Skeletal muscle tissue (tissue), 4 donors: ENCODE data around the gene MGAT4A. TPM values are rescaled to one million over a fixed set of nuclear protein-coding genes. Genes with fewer than 3 reads are reported as not detected.
"Not testable (repeated sequence)": the region's sequence is repeated elsewhere in the genome, so short reads cannot be mapped to it uniquely, and the experiment has no call there.

Source experiments
- H3K27ac ChIP-seq: one replicate; pipeline ENCODE4 v1.7.0; 2013; ENCODE audit warnings: mild to moderate bottlenecking, low read depth, low read length, inconsistent platforms
- H3K27me3 ChIP-seq, 3 donors: one replicate each; pipeline ENCODE4 v1.7.0; 2013; ENCODE audit warnings: low read length in 3 of 3; ENCODE audit not compliant: control insufficient read depth in 3 of 3, insufficient read depth in 3 of 3
- H3K36me3 ChIP-seq, 3 donors: one replicate each; pipeline ENCODE4 v1.7.0; 2013; ENCODE audit warnings: low read length in 3 of 3; ENCODE audit not compliant: control insufficient read depth in 3 of 3, insufficient read depth in 3 of 3
- H3K4me1 ChIP-seq, 3 donors: one replicate each; pipeline ENCODE4 v1.7.0; 2013; ENCODE audit warnings: low read length in 3 of 3, mild to moderate bottlenecking in 3 of 3; ENCODE audit not compliant: control insufficient read depth in 3 of 3, insufficient read depth in 3 of 3
- H3K4me3 ChIP-seq, 3 donors: one replicate each; pipeline ENCODE4 v1.7.0; 2013; ENCODE audit warnings: low read length in 3 of 3
- H3K9ac ChIP-seq, 3 donors: one replicate each; pipeline ENCODE4 v1.7.0; 2013; ENCODE audit warnings: low read length in 3 of 3, mild to moderate bottlenecking in 3 of 3, moderate library complexity in 2 of 3, low read depth in 1 of 3
- H3K9me3 ChIP-seq, 3 donors: one replicate each; pipeline ENCODE4 v1.7.0; 2013; ENCODE audit warnings: low read length in 3 of 3; ENCODE audit not compliant: control insufficient read depth in 3 of 3
- total RNA-seq: library from RNA; depleted of rRNA; stranded (reverse); fragments of >200 nt; gene quantifications from one replicate; pipeline ENCODE4 v1.2.3, GENCODE V29; 2014
- donor health status: Osteomylitis.

The MGAT4A gene
- total RNA-seq, 1 donor from 2014 or later: 6.3 TPM

DNA sequence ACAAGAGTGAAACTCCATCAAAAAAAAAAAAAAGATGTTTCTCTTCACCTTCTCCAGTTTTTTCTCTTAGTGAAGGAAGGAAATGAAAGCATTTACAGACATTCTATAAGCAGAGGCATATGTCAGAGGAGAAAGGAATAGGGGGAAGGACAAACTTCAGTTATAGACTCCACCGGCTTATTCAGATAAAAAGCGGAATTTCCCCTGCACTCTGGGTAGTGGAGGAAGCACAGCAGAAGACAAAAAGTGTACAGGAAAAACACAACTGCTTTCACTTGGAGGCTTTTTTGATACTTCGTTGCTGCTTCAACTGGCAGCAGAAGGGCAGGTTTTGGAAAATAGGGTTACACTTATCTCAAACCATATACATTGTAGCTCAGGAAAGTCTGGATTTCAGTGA lies 3.2 kb upstream of the MGAT4A start:
- Histone ChIP-seq H3K36me3 (no peaks in the 10 kb centered on the region), H3K9me3 (no peaks in the 10 kb centered on the region), H3K4me1 (peaks cover 5 to 13% (median 7%) of the 10 kb centered on the region in 3 donors), H3K27ac (no peak overlapping the region), H3K27me3 (no peaks in the 10 kb centered on the region), H3K4me3 (no peak overlapping the region), H3K9ac (no peak overlapping the region)

DNA sequence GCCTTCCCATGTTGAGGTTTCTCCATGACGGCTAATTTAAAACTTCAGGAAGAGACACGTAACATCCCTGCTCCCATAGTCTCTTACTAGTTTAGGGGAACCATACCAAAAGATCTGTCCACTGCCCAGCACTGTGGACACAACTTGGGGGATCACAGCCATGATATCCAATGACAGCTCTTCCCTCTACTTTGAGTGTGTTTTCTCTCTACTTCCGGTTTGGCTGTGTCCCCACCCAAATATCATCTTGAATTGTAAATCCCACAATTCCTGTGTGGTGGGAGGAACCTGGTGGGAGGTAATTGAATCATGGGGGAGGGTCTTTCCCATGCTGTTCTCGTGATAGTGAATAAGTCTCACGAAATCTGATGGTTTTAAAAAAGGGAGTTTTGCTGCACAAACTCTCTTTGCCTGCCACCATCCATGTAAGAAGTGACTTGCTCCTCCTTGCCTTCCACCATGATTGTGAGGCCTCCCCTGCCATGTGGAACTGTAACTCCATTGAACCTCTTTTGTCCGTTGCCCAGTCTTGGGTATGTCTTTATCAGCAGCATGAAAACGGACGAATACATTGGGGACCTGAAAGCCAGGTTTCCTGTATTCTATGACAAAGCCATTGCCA lies 1.6 kb upstream of the MGAT4A start:
- Histone ChIP-seq H3K27me3 (no peaks in the 10 kb centered on the region), H3K4me3 (peak overlapping the region in 1 of 3 donors; percentile 83), H3K9me3 (no peaks in the 10 kb centered on the region), H3K9ac (no peak overlapping the region), H3K4me1 (peaks cover 5 to 13% (median 7%) of the 10 kb centered on the region in 3 donors), H3K36me3 (no peaks in the 10 kb centered on the region), H3K27ac (no peak overlapping the region)

DNA sequence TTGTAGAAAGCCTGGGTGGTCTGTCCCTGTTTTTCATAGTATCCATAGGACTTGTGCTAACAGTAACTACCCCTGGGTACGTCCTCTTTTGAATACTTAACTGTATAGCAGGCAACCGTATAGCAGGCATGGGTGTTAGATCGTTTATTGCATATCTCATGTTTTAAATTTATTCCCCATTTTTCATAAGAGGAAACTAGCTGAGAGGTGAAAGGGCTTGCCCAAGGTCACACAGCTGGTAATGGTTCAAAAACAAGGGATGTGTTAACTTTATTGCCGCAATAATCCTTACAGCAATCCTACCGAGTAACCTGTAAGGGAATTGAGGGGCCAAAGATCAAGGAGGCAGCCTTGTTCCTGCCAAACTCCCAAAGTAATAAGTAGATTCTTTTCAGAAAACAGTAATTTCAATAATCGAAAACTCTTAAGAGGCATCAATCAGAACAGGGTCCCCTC lies 990 bp upstream of the MGAT4A start:
- H3K4me3 ChIP-seq: peak overlapping the region; percentile 78 to 83 (median 82)
- peak overlapping the region; percentile 77 to 88 (median 85) for H3K9ac ChIP-seq
- H3K9me3 ChIP-seq: no peaks in the 10 kb centered on the region
- no peaks in the 10 kb centered on the region for H3K36me3 ChIP-seq
- H3K27me3 ChIP-seq: no peaks in the 10 kb centered on the region
- H3K27ac ChIP-seq: peak overlapping the region; percentile 62
- peaks cover 5 to 13% (median 7%) of the 10 kb centered on the region in 3 donors for H3K4me1 ChIP-seq

DNA sequence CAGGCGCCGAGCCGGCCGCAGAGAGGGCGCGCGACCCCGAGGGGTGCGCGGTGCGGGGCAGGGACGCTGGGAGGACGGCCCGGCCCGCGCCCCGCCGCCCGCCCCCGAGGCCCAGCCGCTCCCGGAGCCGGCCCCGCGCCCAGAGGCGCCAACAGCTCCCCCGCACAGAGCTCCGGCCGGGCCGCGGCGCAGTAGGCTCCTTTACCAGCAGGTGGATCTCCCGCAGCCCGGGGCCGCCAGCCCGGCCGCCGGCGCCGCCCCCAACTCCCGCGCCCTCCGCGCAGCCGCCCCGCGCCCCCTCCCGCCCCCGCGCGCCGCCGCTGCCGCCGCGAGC lies 258 bp downstream of the MGAT4A start:
- Histone ChIP-seq H3K4me1 (peaks cover 5 to 18% (median 7%) of the 10 kb centered on the region in 3 donors), H3K36me3 (no peaks in the 10 kb centered on the region), H3K27ac (peak overlapping the region; percentile 36), H3K9me3 (no peaks in the 10 kb centered on the region), H3K4me3 (peak overlapping the region; percentile 63 to 78 (median 75)), H3K9ac (peak overlapping the region in 1 of 3 donors; percentile 79), H3K27me3 (no peaks in the 10 kb centered on the region)

DNA sequence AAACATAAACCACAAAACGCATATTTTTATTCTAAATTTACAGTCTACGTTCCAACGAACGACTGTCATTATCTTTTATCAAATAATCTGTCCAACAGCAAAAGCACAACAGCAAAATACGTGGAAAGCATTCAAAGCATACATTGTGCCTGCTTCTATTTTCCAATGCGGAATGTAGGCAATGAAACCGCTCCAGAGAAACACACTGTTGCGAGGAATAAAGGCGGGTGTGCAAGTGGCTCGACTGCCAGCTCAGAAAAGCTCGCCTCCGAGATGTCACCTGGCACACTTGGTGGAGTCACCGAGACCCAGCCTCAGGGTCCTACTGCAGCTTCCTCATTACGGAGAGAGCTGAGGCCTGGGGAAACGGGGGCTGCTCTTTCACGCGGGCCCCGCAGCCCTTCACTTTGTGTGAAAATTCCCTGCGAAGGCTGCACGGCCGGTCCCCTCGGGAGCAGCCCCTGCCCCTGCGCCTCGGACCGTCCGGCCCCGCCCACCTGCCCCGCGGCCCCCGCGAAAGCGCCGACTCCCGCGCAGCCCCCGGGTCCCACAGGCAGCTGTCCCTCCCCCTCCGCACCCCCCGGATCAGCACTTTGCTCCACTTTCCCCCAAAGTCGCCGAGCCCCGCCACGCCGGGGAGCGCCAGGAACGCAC lies 752 bp downstream of the MGAT4A start:
- peak overlapping the region; percentile 36 for H3K27ac ChIP-seq

DNA sequence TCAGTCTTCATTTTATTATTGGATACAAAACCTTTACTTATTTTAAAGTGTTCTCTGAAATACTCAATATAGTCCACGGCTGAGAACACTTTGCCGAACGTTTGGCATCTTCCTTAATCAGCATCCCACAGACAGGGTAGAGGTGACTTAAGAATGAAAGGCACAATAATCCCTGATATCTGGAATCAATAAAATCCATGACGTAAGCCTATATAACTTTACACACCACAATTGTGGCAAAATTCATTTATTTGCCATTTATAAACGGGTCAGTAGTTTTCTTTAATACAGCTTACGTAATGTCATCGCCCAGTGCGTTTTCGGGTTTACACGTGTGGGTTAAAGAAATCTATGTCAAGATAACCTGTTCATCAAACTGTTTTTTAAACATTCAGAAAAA lies 1.3 kb downstream of the MGAT4A start:
- Histone ChIP-seq H3K4me1 (peaks cover 7 to 18% (median 8%) of the 10 kb centered on the region in 3 donors), H3K4me3 (peak overlapping the region; percentile 63 to 78 (median 75)), H3K9me3 (no peaks in the 10 kb centered on the region), H3K27me3 (no peaks in the 10 kb centered on the region), H3K27ac (peak overlapping the region; percentile 36), H3K9ac (peak overlapping the region; percentile 57 to 87 (median 79)), H3K36me3 (no peaks in the 10 kb centered on the region)

More for the DNA sequence above, 752 bp downstream of the MGAT4A start:
- Histone ChIP-seq H3K4me1 (peaks cover 5 to 18% (median 7%) of the 10 kb centered on the region in 3 donors), H3K9me3 (no peaks in the 10 kb centered on the region), H3K9ac (peak overlapping the region; percentile 57 to 87 (median 79)), H3K36me3 (no peaks in the 10 kb centered on the region), H3K27me3 (no peaks in the 10 kb centered on the region), H3K4me3 (peak overlapping the region; percentile 63 to 78 (median 75))

DNA sequence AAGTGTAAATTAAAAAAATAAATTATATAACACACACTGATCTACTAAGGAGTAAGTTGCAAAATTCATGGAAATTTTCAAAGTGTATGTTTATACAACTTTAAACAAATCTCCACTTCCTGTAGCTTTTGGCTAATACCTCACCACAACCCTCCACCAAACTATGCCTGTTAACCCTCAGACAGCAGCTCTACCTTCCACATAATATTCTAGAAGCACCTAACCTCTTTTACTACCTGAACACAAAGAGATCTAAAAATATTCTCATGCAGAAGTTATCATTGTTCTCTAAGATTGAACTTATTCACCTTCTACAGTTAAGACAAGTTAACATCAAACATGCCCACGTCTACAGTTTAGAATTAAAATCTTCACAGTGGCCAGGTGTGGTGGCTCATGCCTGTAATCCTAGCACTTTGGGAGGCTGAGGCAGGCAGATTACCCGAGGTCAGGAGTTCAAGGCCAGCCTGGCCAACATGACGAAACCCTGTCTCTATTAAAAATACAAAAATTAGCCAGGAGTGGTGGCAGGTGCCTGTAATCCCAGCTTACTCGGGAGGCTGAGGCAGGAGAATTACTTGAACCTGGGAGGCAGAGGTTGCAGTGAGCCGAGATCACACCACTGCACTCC lies 2.7 kb downstream of the MGAT4A start:
- not testable (repeated sequence) for H3K9me3 ChIP-seq, H3K27ac ChIP-seq, H3K36me3 ChIP-seq, H3K4me3 ChIP-seq, H3K9ac ChIP-seq, H3K27me3 ChIP-seq
- H3K4me1 ChIP-seq: peaks cover 7 to 18% (median 8%) of the 10 kb centered on the region in 3 donors

DNA sequence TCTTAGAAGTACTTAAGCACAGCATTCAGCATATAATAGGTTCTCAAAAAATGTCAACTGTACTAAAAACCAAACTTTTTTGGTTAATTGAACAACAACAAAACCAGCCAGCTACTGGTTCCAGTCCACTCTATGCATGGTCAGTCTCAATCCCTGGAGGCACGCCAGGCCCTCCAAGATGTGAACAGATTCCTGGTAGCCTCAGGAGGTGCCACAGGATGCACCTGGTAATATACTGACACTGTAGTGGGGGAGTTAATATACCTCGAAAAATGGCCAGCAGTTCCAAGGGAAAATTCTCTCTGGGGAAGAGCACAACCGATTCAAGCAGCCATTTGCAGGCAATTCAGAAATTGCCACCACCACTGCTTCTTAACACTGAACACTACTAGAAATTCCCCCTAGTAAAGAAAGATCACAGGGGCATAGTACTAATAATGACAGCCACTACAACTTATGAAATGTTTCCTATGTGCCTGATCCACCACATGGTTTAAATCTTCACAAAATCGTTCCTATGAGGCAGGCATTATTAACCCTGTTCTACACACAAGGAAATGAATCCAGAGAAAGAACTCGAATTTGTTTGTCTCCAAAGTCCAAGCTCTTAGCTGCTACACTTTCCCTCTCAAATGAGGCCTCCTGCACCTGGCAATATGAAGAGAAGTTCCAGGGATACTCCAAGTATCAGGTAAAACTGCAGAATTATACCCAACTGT lies 3.4 kb downstream of the MGAT4A start:
- Histone ChIP-seq H3K36me3 (peaks cover 0 to 2% (median 0%) of the 10 kb centered on the region in 3 donors), H3K27me3 (no peaks in the 10 kb centered on the region), H3K27ac (no peak overlapping the region), H3K4me3 (no peak overlapping the region), H3K9ac (no peak overlapping the region), H3K9me3 (no peaks in the 10 kb centered on the region), H3K4me1 (peaks cover 7 to 18% (median 8%) of the 10 kb centered on the region in 3 donors)

DNA sequence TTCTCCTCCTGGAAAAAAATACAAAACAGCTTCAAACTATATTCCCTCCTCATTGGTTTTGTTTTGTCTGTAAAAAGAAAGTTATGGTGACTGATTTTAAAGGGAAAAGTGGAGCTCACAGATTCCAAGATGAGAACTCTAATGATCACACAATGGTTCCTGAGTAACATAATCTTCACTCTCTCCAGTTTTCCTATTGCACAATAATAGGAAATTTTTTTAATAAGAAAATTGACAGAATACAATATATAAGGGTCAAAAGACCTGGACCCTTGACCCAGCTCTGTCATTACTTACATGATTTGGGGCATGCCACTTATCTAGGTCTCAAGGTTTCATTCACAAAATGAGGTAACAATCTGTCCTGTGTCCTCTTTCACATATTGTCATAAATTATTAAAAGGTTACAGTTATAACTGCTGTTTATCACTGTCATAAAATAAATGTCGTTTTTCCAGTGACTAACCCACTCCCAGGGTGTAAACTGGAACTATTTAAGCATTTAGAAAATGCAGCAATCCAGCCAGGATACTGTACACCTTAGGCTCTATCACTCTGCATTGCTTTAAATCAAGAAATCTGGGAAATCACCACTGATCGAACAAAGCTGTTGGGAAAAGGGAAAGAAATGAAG lies 4.1 kb downstream of the MGAT4A start:
- Histone ChIP-seq H3K9ac (no peak overlapping the region), H3K27me3 (no peaks in the 10 kb centered on the region), H3K4me3 (no peak overlapping the region), H3K27ac (no peak overlapping the region), H3K9me3 (no peaks in the 10 kb centered on the region), H3K4me1 (peaks cover 6 to 12% (median 6%) of the 10 kb centered on the region in 3 donors), H3K36me3 (peaks cover 0 to 2% (median 0%) of the 10 kb centered on the region in 3 donors)
